Temporal lobe (tissue), 1 donor: ENCODE measurements around the gene TFAP2B. TPM values are rescaled to one million over a fixed set of nuclear protein-coding genes. Genes with fewer than 3 reads are reported as not detected.

Source experiments
- total RNA-seq: library from RNA; depleted of rRNA; stranded (reverse); fragments of >200 nt; gene quantifications from one replicate; pipeline ENCODE4 v1.2.3, GENCODE V29; 2014

TFAP2B gene
- total RNA-seq, 1 donor from 2014 or later, result under 0.01 TPM

Other genes with a start within 250 kb of the TFAP2B start
- 0.49 TPM for gene TFAP2D, start 105.3 kb upstream of the TFAP2B start, total RNA-seq